Frontal cortex (tissue), 4 donors: ENCODE results near the gene TMEM151B. TPM values are rescaled to one million over a fixed set of nuclear protein-coding genes. Genes with fewer than 3 reads are reported as not detected.
A peak's percentile ranks its signal among the peaks of the same experiment; 100 is the strongest.

Source experiments
- DNase-seq, 2 donors: peaks; one replicate each; pipeline ENCODE4 v3.0.0; 2012; ENCODE audit warnings: low spot score in 2 of 2
- FAIRE-seq: peaks from 2 replicates; lab custom pipeline; 2012; peaks lifted over from hg19 to GRCh38; lab: Jason Lieb, UNC
- total RNA-seq: library from RNA; depleted of rRNA; stranded (reverse); fragments of >200 nt; gene quantifications from one replicate; pipeline ENCODE4 v1.2.3, GENCODE V29; 2014
- donor health status: control.
- donor health status: control.
- donor health status: control.

Gene TMEM151B
- total RNA-seq, 1 donor from 2014 or later = 45.7 TPM

- FAIRE-seq (no peak), DNase-seq (no peak)
Observed at GRCh38 chr6:44249082-44249748, 21.0 kb upstream of the TMEM151B start.

GRCh38 chr6:44250067-44250717, 20.1 kb upstream of the TMEM151B start:
- no peak for FAIRE-seq
- no peak for DNase-seq

- FAIRE-seq = no peak
Observed at GRCh38 chr6:44250718-44251123, 19.5 kb upstream of the TMEM151B start.

GRCh38 chr6:44251576-44252524, 18.4 kb upstream of the TMEM151B start:
- DNase-seq (no peak), FAIRE-seq (no peak)

More at GRCh38 chr6:44250718-44251123, 19.5 kb upstream of the TMEM151B start:
- no peak for DNase-seq

GRCh38 chr6:44253307-44254101, 16.7 kb upstream of the TMEM151B start:
- no peak for FAIRE-seq
- no peak for DNase-seq

GRCh38 chr6:44254191-44255104, 15.8 kb upstream of the TMEM151B start:
- DNase-seq (no peak), FAIRE-seq (no peak)

GRCh38 chr6:44255105-44255808, 15.0 kb upstream of the TMEM151B start:
- FAIRE-seq = no peak
- DNase-seq = no peak

GRCh38 chr6:44255871-44256774, 14.1 kb upstream of the TMEM151B start:
- FAIRE-seq = no peak
- DNase-seq = no peak

GRCh38 chr6:44256775-44257024, 13.6 kb upstream of the TMEM151B start:
- FAIRE-seq (no peak), DNase-seq (no peak)

GRCh38 chr6:44257025-44257752, 13.1 kb upstream of the TMEM151B start, which contains the start of gene SLC35B2:
Gene SLC35B2 (minus strand): TSS chr6:44257528. CDS start chr6:44257410, 118 bp downstream.
- DNase-seq (peak; percentile 86 to 90), FAIRE-seq (no peak)

- DNase-seq = no peak
- FAIRE-seq = no peak
Observed at GRCh38 chr6:44257753-44258324, 12.4 kb upstream of the TMEM151B start.

GRCh38 chr6:44258325-44258863, 11.9 kb upstream of the TMEM151B start:
- FAIRE-seq = no peak

GRCh38 chr6:44258921-44259320, 11.3 kb upstream of the TMEM151B start:
- FAIRE-seq (no peak), DNase-seq (no peak)

More at GRCh38 chr6:44258325-44258863, 11.9 kb upstream of the TMEM151B start:
- DNase-seq = no peak

GRCh38 chr6:44260011-44260410, 10.2 kb upstream of the TMEM151B start:
- FAIRE-seq (no peak), DNase-seq (no peak)

GRCh38 chr6:44260451-44261297, 9.6 kb upstream of the TMEM151B start:
- DNase-seq = no peak
- no peak for FAIRE-seq
